Parathyroid adenoma (tissue), 2 donors: ENCODE data around the gene PCDHB2.

Source experiments
- H2AFZ ChIP-seq: fragments of 300-600 bp; sonication (generic); one replicate; pipeline ENCODE4 v1.7.0; 2017; ENCODE audit warnings: antibody characterized with exemption, mild to moderate bottlenecking
- H3K27ac ChIP-seq: fragments of 300-600 bp; sonication (generic); one replicate; pipeline ENCODE4 v1.7.0; 2017
- H3K27me3 ChIP-seq: fragments of 300-600 bp; sonication (generic); one replicate; pipeline ENCODE4 v1.7.0; 2017; ENCODE audit warnings: low read length; ENCODE audit not compliant: control insufficient read depth, insufficient read depth
- H3K36me3 ChIP-seq: fragments of 300-600 bp; sonication (generic); one replicate; pipeline ENCODE4 v1.7.0; 2017; ENCODE audit warnings: low read length; ENCODE audit not compliant: control insufficient read depth, insufficient read depth
- H3K4me1 ChIP-seq: fragments of 300-600 bp; sonication (generic); one replicate; pipeline ENCODE4 v1.7.0; 2017; ENCODE audit warnings: control low read depth
- H3K4me2 ChIP-seq: fragments of 300-600 bp; sonication (generic); one replicate; pipeline ENCODE4 v1.7.0; 2017; ENCODE audit warnings: low read length
- H3K4me3 ChIP-seq: fragments of 300-600 bp; sonication (generic); one replicate; pipeline ENCODE4 v1.7.0; 2017; ENCODE audit warnings: low read depth, low read length
- H3K79me2 ChIP-seq: fragments of 300-600 bp; sonication (generic); one replicate; pipeline ENCODE4 v1.7.0; 2017; ENCODE audit warnings: control low read depth
- H3K9ac ChIP-seq: fragments of 300-600 bp; sonication (generic); one replicate; pipeline ENCODE4 v1.7.0; 2017; ENCODE audit warnings: mild to moderate bottlenecking
- H3K9me3 ChIP-seq: fragments of 300-600 bp; sonication (generic); one replicate; pipeline ENCODE4 v1.7.0; 2017; ENCODE audit warnings: low read length; ENCODE audit not compliant: control insufficient read depth
- TF ChIP-seq, protein P1 (sequence below): fragments of 300-600 bp; sonication (generic); IDR thresholded peaks from one replicate; pipeline ENCODE4 v1.7.0; 2017; ENCODE audit warnings: antibody characterized with exemption, mild to moderate bottlenecking
- donor health status: primary hyperparathyroidism.

Gene PCDHB2

DNA sequence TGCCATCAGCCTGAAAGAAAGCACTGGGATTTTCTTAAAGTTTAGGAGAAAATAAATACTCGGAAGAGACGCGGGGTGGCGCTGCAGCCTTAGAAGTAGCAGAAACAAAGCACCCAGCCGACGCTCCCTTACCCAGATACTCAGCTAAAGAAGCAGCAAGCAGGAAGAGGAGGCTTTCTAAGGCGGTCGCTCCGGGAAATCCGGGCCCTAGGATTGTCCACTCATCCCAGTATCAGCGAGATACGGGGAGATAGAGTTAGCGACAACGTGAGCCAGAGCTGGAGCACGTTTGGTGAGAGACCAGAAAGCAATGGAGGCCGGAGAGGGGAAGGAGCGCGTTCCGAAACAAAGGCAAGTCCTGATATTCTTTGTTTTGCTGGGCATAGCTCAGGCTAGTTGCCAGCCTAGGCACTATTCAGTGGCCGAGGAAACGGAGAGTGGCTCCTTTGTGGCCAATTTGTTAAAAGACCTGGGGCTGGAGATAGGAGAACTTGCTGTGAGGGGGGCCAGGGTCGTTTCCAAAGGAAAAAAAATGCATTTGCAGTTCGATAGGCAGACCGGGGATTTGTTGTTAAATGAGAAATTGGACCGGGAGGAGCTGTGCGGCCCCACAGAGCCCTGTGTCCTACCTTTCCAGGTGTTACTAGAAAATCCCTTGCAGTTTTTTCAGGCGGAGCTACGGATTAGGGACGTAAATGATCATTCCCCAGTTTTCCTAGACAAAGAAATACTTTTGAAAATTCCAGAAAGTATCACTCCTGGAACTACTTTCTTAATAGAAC lies at the start of gene PCDHB2:
TSS of gene PCDHB2 (plus strand) at position 135 of the 782 bp plus-strand sequence. CDS start at position 311, 176 bp downstream.
- Histone ChIP-seq H2AFZ (no peak within 1 kb of the TSS), H3K4me1 (no peaks in the 10 kb centered on the region), H3K27me3 (peaks cover 3% of the 10 kb centered on the region), H3K27ac (no peak within 1 kb of the TSS), H3K9ac (no peak within 1 kb of the TSS), H3K4me2 (no peak within 1 kb of the TSS), H3K4me3 (no peak within 1 kb of the TSS), H3K9me3 (no peaks in the 10 kb centered on the region), H3K79me2 (no peaks in the 10 kb centered on the region), H3K36me3 (no peaks in the 10 kb centered on the region)
- TF ChIP-seq, protein P1, sequence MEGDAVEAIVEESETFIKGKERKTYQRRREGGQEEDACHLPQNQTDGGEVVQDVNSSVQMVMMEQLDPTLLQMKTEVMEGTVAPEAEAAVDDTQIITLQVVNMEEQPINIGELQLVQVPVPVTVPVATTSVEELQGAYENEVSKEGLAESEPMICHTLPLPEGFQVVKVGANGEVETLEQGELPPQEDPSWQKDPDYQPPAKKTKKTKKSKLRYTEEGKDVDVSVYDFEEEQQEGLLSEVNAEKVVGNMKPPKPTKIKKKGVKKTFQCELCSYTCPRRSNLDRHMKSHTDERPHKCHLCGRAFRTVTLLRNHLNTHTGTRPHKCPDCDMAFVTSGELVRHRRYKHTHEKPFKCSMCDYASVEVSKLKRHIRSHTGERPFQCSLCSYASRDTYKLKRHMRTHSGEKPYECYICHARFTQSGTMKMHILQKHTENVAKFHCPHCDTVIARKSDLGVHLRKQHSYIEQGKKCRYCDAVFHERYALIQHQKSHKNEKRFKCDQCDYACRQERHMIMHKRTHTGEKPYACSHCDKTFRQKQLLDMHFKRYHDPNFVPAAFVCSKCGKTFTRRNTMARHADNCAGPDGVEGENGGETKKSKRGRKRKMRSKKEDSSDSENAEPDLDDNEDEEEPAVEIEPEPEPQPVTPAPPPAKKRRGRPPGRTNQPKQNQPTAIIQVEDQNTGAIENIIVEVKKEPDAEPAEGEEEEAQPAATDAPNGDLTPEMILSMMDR, result no peak

DNA sequence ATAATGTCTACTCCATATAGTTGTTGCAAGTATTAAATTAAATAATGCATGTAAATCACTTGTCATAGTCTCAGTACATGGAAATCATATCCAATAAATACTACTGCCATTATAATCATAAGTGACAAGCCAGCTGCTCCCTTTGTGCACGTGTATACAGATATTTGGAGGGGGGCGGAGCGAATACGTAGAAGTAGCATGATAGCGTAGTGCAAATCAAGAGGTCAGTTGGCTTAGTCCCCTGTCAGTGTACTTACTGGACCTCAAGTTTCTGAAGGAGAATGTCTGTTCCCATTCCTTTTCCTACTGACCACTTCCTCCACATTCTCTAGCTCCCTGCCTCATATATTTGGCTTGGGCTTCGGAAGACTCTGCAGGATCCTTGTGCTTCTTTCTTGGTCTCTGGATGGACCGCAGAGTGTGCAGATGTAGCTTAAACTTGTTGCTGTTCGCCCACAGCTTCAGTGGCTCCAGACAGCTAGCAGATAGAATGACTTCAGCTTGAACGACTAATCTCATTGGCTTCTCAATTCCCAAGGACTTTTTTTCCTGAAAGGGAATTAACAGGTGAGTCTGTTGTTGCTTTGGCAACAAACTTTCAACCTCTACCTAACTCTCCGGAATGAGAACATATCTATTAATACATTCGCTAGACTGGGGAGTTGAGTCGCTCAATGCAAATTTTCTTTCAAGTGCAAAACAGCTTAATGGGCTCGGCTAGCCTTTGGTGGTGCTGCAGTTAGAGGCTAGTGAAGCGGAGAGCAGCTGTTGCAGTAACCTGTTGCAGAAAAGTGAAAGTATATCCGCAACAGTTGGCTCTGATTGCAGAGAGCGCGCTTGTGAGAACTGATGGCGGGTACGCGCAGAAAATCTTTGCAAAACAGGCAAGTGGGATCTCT lies 43.5 kb upstream of the PCDHB2 start, which contains the start of gene PCDHB1:
TSS of gene PCDHB1 (plus strand) at position 753 of the 899 bp plus-strand sequence. CDS start at position 850, 97 bp downstream.
- Histone ChIP-seq H3K4me3 (peak within 1 kb of the TSS; percentile 72), H3K79me2 (no peaks in the 10 kb centered on the region), H3K4me1 (no peaks in the 10 kb centered on the region), H3K27ac (no peak within 1 kb of the TSS), H3K4me2 (peak within 1 kb of the TSS; percentile 86), H3K9me3 (no peaks in the 10 kb centered on the region), H3K36me3 (no peaks in the 10 kb centered on the region), H2AFZ (peak within 1 kb of the TSS; percentile 60), H3K9ac (no peak within 1 kb of the TSS), H3K27me3 (no peaks in the 10 kb centered on the region)
- TF ChIP-seq, protein P1, result no peak

DNA sequence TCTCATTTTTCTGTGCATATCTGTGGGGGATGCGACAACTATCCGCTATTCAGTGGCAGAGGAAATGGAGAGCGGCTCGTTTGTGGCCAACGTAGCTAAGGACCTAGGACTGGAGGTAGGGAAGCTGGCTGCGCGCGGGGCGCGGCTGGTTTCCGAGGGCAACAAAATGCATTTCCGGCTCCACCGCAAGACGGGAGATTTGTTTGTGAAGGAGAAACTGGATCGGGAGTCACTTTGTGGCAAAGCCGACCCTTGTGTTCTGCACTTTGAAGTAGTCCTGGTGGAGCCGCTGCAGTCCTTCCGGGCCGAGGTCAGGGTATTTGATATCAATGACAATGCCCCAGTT lies 42.9 kb upstream of the PCDHB2 start:
- H3K4me1 ChIP-seq, result no peaks in the 10 kb centered on the region
- no peak overlapping the region for H3K27ac ChIP-seq
- no peaks in the 10 kb centered on the region for H3K9me3 ChIP-seq
- peak overlapping the region; percentile 60 for H2AFZ ChIP-seq
- H3K4me2 ChIP-seq, result peak overlapping the region; percentile 86
- TF ChIP-seq, protein P1, result no peak
- no peak overlapping the region for H3K9ac ChIP-seq
- no peaks in the 10 kb centered on the region for H3K36me3 ChIP-seq
- no peaks in the 10 kb centered on the region for H3K79me2 ChIP-seq
- H3K4me3 ChIP-seq, result peak overlapping the region; percentile 72
- H3K27me3 ChIP-seq, result no peaks in the 10 kb centered on the region

DNA sequence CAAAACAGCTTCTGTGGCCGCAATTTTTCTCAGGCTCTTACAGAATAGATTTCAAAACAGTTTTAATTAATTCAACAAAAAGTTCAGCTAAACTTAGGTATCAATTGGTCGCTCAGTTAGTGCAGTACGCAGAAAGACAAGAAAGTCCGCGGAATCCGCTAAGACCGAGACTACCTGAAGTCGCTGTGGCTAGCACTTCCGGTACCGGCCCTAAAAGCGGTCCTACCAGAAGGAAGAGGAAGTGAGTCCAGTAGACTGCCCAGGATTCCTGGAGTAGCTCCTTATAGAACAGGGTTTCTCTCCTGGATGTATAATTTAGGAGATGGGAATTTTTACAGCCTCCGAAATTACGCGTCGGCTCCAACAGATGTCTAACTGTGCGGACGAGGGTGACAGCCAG lies 16.6 kb upstream of the PCDHB2 start:
- Histone ChIP-seq H3K9ac (no peak overlapping the region), H3K79me2 (no peaks in the 10 kb centered on the region), H3K27me3 (peaks cover 4% of the 10 kb centered on the region), H3K4me2 (no peak overlapping the region), H2AFZ (no peak overlapping the region), H3K36me3 (no peaks in the 10 kb centered on the region), H3K27ac (no peak overlapping the region), H3K4me3 (no peak overlapping the region), H3K9me3 (no peaks in the 10 kb centered on the region), H3K4me1 (no peaks in the 10 kb centered on the region)
- TF ChIP-seq, protein P1, result no peak
